Measurements from ENCODE around the gene BRICD5. TPM values are rescaled to one million over a fixed set of nuclear protein-coding genes. Genes with fewer than 3 reads are reported as not detected.

The BRICD5 gene
- polyA plus RNA-seq, 1 donor, result 10.5 TPM

GRCh38 chr16:2189252-2189893 lies 21.3 kb downstream of the BRICD5 start:
- DNase-seq, result no peak
- Histone ChIP-seq H3K36me3 (ENCODE audit: control insufficient read depth, insufficient read depth, low read length) (no peaks in the 10 kb centered on the region), H3K9me3 (ENCODE audit: control insufficient read depth, low read depth, low read length) (no peaks in the 10 kb centered on the region), H3K4me3 (ENCODE audit: low read length) (no peak overlapping the region), H3K4me1 (ENCODE audit: control insufficient read depth, insufficient read depth, low read length) (no peaks in the 10 kb centered on the region), H3K27me3 (ENCODE audit: control insufficient read depth, insufficient read depth, low read length) (peaks cover 10% of the 10 kb centered on the region), H3K27ac (ENCODE audit: low read length) (no peak overlapping the region)
- no CpG with 5 or more reads among the region's 25 CpGs for WGBS (ENCODE audit: insufficient coverage, low lambda C conversion rate)

DNA sequence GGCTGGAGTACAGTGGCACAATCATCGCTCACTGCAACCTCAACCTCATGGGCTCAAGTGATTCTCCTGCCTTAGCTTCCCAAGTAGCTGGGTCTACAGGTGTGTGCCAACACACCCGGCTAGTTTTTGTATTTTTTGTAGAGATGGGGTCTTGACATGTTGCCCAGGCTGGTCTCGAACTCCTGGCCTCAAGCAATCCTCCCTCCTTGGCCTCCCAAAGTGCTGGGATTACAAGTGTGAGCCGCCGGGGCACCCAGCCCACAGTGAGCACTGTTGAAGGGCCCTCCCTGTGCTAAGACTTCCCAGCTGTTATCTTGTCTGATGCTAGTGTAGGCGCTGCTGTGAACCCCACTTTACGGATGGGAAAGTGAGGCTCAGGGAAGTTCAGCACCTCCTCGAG lies 22.3 kb downstream of the BRICD5 start:
- Histone ChIP-seq H3K27me3 (ENCODE audit: control insufficient read depth, insufficient read depth, low read length) (peaks cover under 1% of the 10 kb centered on the region), H3K27ac (ENCODE audit: low read length) (no peak overlapping the region), H3K9me3 (ENCODE audit: control insufficient read depth, low read depth, low read length) (no peaks in the 10 kb centered on the region), H3K4me1 (ENCODE audit: control insufficient read depth, insufficient read depth, low read length) (no peaks in the 10 kb centered on the region), H3K36me3 (ENCODE audit: control insufficient read depth, insufficient read depth, low read length) (no peaks in the 10 kb centered on the region), H3K4me3 (ENCODE audit: low read length) (no peak overlapping the region)
- DNase-seq, result no peak
- no CpG with 5 or more reads among the region's 8 CpGs for WGBS (ENCODE audit: insufficient coverage, low lambda C conversion rate)

GRCh38 chr16:2187212-2187611 lies 23.5 kb downstream of the BRICD5 start:
- Histone ChIP-seq H3K4me3 (ENCODE audit: low read length) (no peak overlapping the region), H3K9me3 (ENCODE audit: control insufficient read depth, low read depth, low read length) (no peaks in the 10 kb centered on the region), H3K4me1 (ENCODE audit: control insufficient read depth, insufficient read depth, low read length) (no peaks in the 10 kb centered on the region), H3K36me3 (ENCODE audit: control insufficient read depth, insufficient read depth, low read length) (no peaks in the 10 kb centered on the region), H3K27me3 (ENCODE audit: control insufficient read depth, insufficient read depth, low read length) (no peaks in the 10 kb centered on the region), H3K27ac (ENCODE audit: low read length) (no peak overlapping the region)
- no peak for DNase-seq
- WGBS (ENCODE audit: insufficient coverage, low lambda C conversion rate), result no CpG with 5 or more reads among the region's 17 CpGs

DNA sequence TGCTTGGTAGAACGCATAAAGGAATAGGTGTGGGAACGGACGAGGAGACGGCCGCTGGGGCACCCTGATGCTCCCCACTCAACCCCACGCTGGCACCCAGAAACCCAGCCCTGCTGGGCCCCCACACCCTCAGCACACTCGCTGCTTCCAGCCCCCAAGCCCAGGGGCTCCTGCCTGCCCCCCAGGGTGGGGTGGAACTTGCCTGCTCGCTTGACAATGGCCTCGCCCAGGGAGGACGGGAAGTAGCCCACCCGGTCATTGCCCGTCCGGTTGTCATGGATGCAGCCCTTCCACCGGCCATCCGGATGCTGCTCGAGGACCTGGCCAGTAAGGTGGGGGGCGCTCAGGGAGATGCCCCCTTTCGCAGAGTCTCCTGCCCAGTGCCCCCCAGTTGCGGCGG lies 24.2 kb downstream of the BRICD5 start:
- no peak for DNase-seq
- H3K27ac ChIP-seq (ENCODE audit: low read length), result no peak overlapping the region
- no peaks in the 10 kb centered on the region for H3K9me3 ChIP-seq (ENCODE audit: control insufficient read depth, low read depth, low read length)
- H3K36me3 ChIP-seq (ENCODE audit: control insufficient read depth, insufficient read depth, low read length), result no peaks in the 10 kb centered on the region
- no peaks in the 10 kb centered on the region for H3K27me3 ChIP-seq (ENCODE audit: control insufficient read depth, insufficient read depth, low read length)
- no CpG with 5 or more reads among the region's 20 CpGs for WGBS (ENCODE audit: insufficient coverage, low lambda C conversion rate)
- H3K4me1 ChIP-seq (ENCODE audit: control insufficient read depth, insufficient read depth, low read length), result no peaks in the 10 kb centered on the region
- H3K4me3 ChIP-seq (ENCODE audit: low read length), result no peak overlapping the region

DNA sequence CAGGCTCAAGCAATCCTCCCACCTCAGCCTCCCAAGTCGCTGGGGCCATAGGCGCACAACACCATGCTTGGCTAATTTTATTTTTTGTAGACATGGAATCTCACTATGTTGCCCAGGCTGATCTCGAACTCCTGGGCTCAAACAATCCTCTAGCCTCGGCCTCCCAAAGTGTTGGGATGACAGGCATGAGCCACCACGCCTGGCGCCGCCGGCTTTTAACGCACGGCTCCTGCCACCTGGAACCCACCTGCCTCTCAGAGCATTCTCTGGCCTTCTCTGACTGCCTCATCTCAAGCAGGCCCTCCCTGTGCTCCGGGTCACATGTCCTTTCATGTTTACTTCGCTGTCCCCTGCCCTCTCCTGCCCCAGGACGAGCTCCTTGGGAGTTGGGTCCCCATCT lies 24.6 kb downstream of the BRICD5 start:
- no CpG with 5 or more reads among the region's 13 CpGs for WGBS (ENCODE audit: insufficient coverage, low lambda C conversion rate)
- Histone ChIP-seq H3K27ac (ENCODE audit: low read length) (no peak overlapping the region), H3K36me3 (ENCODE audit: control insufficient read depth, insufficient read depth, low read length) (no peaks in the 10 kb centered on the region), H3K27me3 (ENCODE audit: control insufficient read depth, insufficient read depth, low read length) (no peaks in the 10 kb centered on the region), H3K9me3 (ENCODE audit: control insufficient read depth, low read depth, low read length) (no peaks in the 10 kb centered on the region), H3K4me3 (ENCODE audit: low read length) (no peak overlapping the region), H3K4me1 (ENCODE audit: control insufficient read depth, insufficient read depth, low read length) (no peaks in the 10 kb centered on the region)
- DNase-seq, result no peak

- no peaks in the 10 kb centered on the region for H3K36me3 ChIP-seq (ENCODE audit: control insufficient read depth, insufficient read depth, low read length)
- H3K9me3 ChIP-seq (ENCODE audit: control insufficient read depth, low read depth, low read length), result no peaks in the 10 kb centered on the region
- WGBS (ENCODE audit: insufficient coverage, low lambda C conversion rate), result no CpG with 5 or more reads among the region's 20 CpGs
- no peaks in the 10 kb centered on the region for H3K4me1 ChIP-seq (ENCODE audit: control insufficient read depth, insufficient read depth, low read length)
- no peak overlapping the region for H3K4me3 ChIP-seq (ENCODE audit: low read length)
- DNase-seq, result no peak
- H3K27ac ChIP-seq (ENCODE audit: low read length), result no peak overlapping the region
- no peaks in the 10 kb centered on the region for H3K27me3 ChIP-seq (ENCODE audit: control insufficient read depth, insufficient read depth, low read length)
Observed at GRCh38 chr16:2184962-2185361, 25.7 kb downstream of the BRICD5 start.

DNA sequence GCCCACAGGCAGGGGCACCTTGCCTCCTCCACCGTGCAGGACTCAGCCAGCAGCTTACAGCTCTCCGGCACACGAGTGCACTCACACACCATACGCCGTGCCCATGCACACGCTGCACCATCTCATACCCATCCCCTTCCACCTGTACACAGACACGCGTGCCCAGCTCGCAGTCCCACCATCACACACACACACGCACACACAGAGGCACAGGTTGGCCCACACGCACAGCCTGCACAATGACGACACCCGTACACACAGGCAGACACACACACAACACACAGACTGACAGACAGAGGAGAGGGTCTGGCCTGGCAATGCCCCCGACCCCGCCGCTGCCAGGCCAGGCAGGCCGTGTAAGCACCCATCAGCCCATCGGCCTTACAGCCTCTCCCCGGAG lies 26.3 kb downstream of the BRICD5 start:
- WGBS (ENCODE audit: insufficient coverage, low lambda C conversion rate), result no CpG with 5 or more reads among the region's 19 CpGs
- H3K9me3 ChIP-seq (ENCODE audit: control insufficient read depth, low read depth, low read length), result no peaks in the 10 kb centered on the region
- DNase-seq, result no peak

GRCh38 chr16:2183671-2184070 lies 27.0 kb downstream of the BRICD5 start:
- DNase-seq, result no peak
- H3K4me1 ChIP-seq (ENCODE audit: control insufficient read depth, insufficient read depth, low read length), result no peaks in the 10 kb centered on the region
- no peak overlapping the region for H3K4me3 ChIP-seq (ENCODE audit: low read length)
- H3K27me3 ChIP-seq (ENCODE audit: control insufficient read depth, insufficient read depth, low read length), result no peaks in the 10 kb centered on the region
- no peaks in the 10 kb centered on the region for H3K9me3 ChIP-seq (ENCODE audit: control insufficient read depth, low read depth, low read length)
- no peak overlapping the region for H3K27ac ChIP-seq (ENCODE audit: low read length)
- H3K36me3 ChIP-seq (ENCODE audit: control insufficient read depth, insufficient read depth, low read length), result no peaks in the 10 kb centered on the region
- no CpG with 5 or more reads among the region's 30 CpGs for WGBS (ENCODE audit: insufficient coverage, low lambda C conversion rate)

More for the DNA sequence above, 26.3 kb downstream of the BRICD5 start:
- H3K4me1 ChIP-seq (ENCODE audit: control insufficient read depth, insufficient read depth, low read length), result no peaks in the 10 kb centered on the region
- H3K4me3 ChIP-seq (ENCODE audit: low read length), result no peak overlapping the region
- H3K27ac ChIP-seq (ENCODE audit: low read length), result no peak overlapping the region
- no peaks in the 10 kb centered on the region for H3K27me3 ChIP-seq (ENCODE audit: control insufficient read depth, insufficient read depth, low read length)
- no peaks in the 10 kb centered on the region for H3K36me3 ChIP-seq (ENCODE audit: control insufficient read depth, insufficient read depth, low read length)

DNA sequence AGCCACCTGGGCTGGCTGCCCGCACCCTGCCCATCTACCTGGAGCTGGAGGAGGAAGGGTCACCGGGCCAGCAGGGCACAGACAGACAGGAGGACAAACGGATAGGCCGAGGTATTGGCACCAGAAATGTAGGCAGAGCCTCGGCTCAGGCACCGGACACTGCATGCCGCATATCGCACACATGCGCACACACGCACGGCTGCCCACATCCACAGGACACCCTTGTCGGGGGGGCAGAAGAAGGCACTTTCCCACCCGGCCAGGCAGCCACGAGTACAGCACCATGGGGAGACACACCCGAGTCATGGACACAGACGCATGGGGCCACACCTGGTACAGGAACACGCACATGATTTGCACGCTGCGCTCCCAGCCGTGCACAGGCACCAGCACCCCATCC lies 28.7 kb downstream of the BRICD5 start:
- no peaks in the 10 kb centered on the region for H3K27me3 ChIP-seq (ENCODE audit: control insufficient read depth, insufficient read depth, low read length)
- H3K4me3 ChIP-seq (ENCODE audit: low read length), result no peak overlapping the region
- H3K9me3 ChIP-seq (ENCODE audit: control insufficient read depth, low read depth, low read length), result peaks cover 5% of the 10 kb centered on the region
- WGBS (ENCODE audit: insufficient coverage, low lambda C conversion rate), result no CpG with 5 or more reads among the region's 20 CpGs
- no peaks in the 10 kb centered on the region for H3K4me1 ChIP-seq (ENCODE audit: control insufficient read depth, insufficient read depth, low read length)
- no peak overlapping the region for H3K27ac ChIP-seq (ENCODE audit: low read length)
- H3K36me3 ChIP-seq (ENCODE audit: control insufficient read depth, insufficient read depth, low read length), result peaks cover 8% of the 10 kb centered on the region
- DNase-seq, result no peak

- H3K27ac ChIP-seq (ENCODE audit: low read length), result no peak overlapping the region
- no peak overlapping the region for H3K4me3 ChIP-seq (ENCODE audit: low read length)
- H3K27me3 ChIP-seq (ENCODE audit: control insufficient read depth, insufficient read depth, low read length), result no peaks in the 10 kb centered on the region
- no peaks in the 10 kb centered on the region for H3K4me1 ChIP-seq (ENCODE audit: control insufficient read depth, insufficient read depth, low read length)
- no peak for DNase-seq
- peaks cover 13% of the 10 kb centered on the region for H3K36me3 ChIP-seq (ENCODE audit: control insufficient read depth, insufficient read depth, low read length)
- no CpG with 5 or more reads among the region's 46 CpGs for WGBS (ENCODE audit: insufficient coverage, low lambda C conversion rate)
- H3K9me3 ChIP-seq (ENCODE audit: control insufficient read depth, low read depth, low read length), result peaks cover 5% of the 10 kb centered on the region
Observed at GRCh38 chr16:2180962-2181923, 29.4 kb downstream of the BRICD5 start.
